HepG2 (cell line): ENCODE results near the gene CSTPP1. TPM values are rescaled to one million over a fixed set of nuclear protein-coding genes. Genes with fewer than 3 reads are reported as not detected.

Source experiments
- CREM ChIP-seq, 2 experiments: sonication (generic) in 1 of 2; formaldehyde crosslinking in 1 of 2; IDR thresholded peaks; 2 replicates each; pipeline versions ENCODE4 v1.4.0 to v1.6.1; 2016 to 2020; ENCODE audit warnings: antibody characterized with exemption in 1 of 2, mild to moderate bottlenecking in 1 of 2, missing genetic modification reagents in 1 of 2
- GABPB1 ChIP-seq: IDR thresholded peaks from 2 replicates; pipeline ENCODE4 v1.6.1; 2016; ENCODE audit warnings: mild to moderate bottlenecking, missing genetic modification reagents, moderate library complexity, missing compliant biosample characterization
- HNRNPK ChIP-seq: fragments of 200-400 bp; formaldehyde crosslinking; IDR thresholded peaks from 2 replicates; pipeline ENCODE4 v1.6.1; 2018; ENCODE audit warnings: low read length, low read depth, moderate library complexity, mild to moderate bottlenecking; ENCODE audit not compliant: poor library complexity, severe bottlenecking
- KLF11 ChIP-seq: IDR thresholded peaks from 2 replicates; pipeline ENCODE4 v1.6.1; 2016; ENCODE audit warnings: missing compliant biosample characterization
- MED1 ChIP-seq: sonication (generic); formaldehyde crosslinking; IDR thresholded peaks from 2 replicates; pipeline ENCODE4 v1.4.0; 2020; ENCODE audit warnings: missing genetic modification reagents
- REPIN1 ChIP-seq: sonication (generic); formaldehyde crosslinking; IDR thresholded peaks from 2 replicates; pipeline ENCODE4 v1.8.0; 2022; ENCODE audit warnings: missing genetic modification reagents, low read depth, mild to moderate bottlenecking, borderline replicate concordance
- TSC22D2 ChIP-seq: sonication (generic); formaldehyde crosslinking; IDR thresholded peaks from 2 replicates; pipeline ENCODE4 v1.5.1; 2020; ENCODE audit warnings: missing genetic modification reagents, mild to moderate bottlenecking, borderline replicate concordance
- ZNF350 ChIP-seq: sonication (generic); formaldehyde crosslinking; IDR thresholded peaks from 2 replicates; pipeline ENCODE4 v1.4.0; 2020; ENCODE audit warnings: mild to moderate bottlenecking, low read depth, missing genetic modification reagents, borderline replicate concordance
- polyA plus RNA-seq, 8 experiments: library from polyadenylated mRNA; depleted of rRNA in 3 of 8; stranded (reverse) in 7 of 8; unstranded in 1 of 8; fragments of >200 nt; fragmentation: Illumina TruSeq in 4 of 8; extraction: Trizol in 4 of 8; gene quantifications; 2 replicates each; pipeline versions ENCODE4 v1.2.1 to v1.2.3, GENCODE V29; 2011 to 2016; ENCODE audit warnings: low read depth in 4 of 8, missing spikeins in 1 of 8, mixed read lengths in 1 of 8; ENCODE audit not compliant: insufficient read depth in 1 of 8
- total RNA-seq, 5 experiments: library from RNA; depleted of rRNA; stranded (reverse); fragments of >200 nt; fragmentation: Illumina TruSeq; extraction: Trizol; gene quantifications; 2 replicates each; pipeline ENCODE4 v1.2.3, GENCODE V29; 2016; ENCODE audit warnings: low read depth in 1 of 5
- TF ChIP-seq, protein P1 (sequence below): sonication (generic); formaldehyde crosslinking; IDR thresholded peaks from 2 replicates; pipeline ENCODE4 v1.4.0; 2020; ENCODE audit warnings: missing genetic modification reagents
- TF ChIP-seq, protein P2 (sequence below): sonication (generic); formaldehyde crosslinking; IDR thresholded peaks from 2 replicates; pipeline ENCODE4; 2020; ENCODE audit warnings: missing genetic modification reagents, mild to moderate bottlenecking, borderline replicate concordance
- TF ChIP-seq, protein P3 (sequence below): sonication (generic); formaldehyde crosslinking; IDR thresholded peaks from 2 replicates; pipeline ENCODE4 v1.4.0; 2020; ENCODE audit warnings: missing genetic modification reagents
- TF ChIP-seq, protein P4 (sequence below), 2 experiments: IDR thresholded peaks; 2 replicates each; pipeline ENCODE4 v1.6.1; 2011 to 2012; ENCODE audit warnings: low read length in 2 of 2, borderline replicate concordance in 1 of 2, low read depth in 1 of 2, mild to moderate bottlenecking in 1 of 2, moderate library complexity in 1 of 2

Gene CSTPP1
- total and polyA plus RNA-seq, 2 of the 13 experiments (the other 11 are each of a cell fraction or from before 2014, with no cell fraction given), result 12.3 to 14.6 TPM

DNA sequence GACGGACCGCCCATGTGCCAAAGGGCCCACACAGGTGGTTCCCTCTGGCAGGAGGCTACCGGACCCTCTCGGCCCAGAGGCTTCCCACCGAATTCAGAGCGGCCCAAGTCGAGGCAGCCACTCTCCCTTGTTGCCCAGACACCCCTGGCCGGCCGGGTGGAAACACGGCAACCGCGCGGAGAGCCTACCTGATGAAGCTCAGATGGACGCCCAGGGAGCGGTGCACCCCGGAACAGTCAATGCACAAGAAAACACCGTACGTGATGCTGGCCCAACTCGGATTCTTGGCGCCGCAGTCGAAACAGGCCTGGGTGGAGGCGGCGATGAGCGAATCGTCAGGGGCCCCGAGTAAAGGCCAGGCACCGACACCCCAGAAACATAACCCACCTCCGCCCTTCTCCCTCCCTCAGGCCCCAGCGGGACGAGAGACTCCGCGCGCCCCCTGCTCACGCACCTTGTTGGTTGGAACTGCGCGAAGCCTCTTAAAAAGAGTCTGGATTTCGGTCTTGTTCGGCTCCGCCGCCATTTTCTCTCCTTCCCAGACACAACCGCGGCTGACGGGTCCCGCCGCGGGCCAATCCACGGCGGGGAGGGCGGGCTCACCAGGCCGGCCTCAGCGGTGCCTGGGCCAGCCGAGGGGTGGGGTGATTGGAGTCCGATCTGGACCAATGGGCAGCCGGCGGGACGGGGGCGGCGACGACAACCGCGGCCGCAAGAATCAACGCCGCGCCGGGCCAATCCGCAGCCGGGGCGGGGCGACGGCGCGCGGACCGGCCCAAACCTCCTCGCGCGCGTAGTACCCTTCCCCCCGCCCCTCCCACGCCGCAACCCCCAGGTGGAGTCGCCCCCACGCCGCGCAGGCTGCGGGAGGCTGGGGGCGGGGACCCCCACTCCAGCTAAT is 240.0 kb downstream of the CSTPP1 start, which contains the start of gene ARFGAP2 (continued):
- TF ChIP-seq, protein P1, sequence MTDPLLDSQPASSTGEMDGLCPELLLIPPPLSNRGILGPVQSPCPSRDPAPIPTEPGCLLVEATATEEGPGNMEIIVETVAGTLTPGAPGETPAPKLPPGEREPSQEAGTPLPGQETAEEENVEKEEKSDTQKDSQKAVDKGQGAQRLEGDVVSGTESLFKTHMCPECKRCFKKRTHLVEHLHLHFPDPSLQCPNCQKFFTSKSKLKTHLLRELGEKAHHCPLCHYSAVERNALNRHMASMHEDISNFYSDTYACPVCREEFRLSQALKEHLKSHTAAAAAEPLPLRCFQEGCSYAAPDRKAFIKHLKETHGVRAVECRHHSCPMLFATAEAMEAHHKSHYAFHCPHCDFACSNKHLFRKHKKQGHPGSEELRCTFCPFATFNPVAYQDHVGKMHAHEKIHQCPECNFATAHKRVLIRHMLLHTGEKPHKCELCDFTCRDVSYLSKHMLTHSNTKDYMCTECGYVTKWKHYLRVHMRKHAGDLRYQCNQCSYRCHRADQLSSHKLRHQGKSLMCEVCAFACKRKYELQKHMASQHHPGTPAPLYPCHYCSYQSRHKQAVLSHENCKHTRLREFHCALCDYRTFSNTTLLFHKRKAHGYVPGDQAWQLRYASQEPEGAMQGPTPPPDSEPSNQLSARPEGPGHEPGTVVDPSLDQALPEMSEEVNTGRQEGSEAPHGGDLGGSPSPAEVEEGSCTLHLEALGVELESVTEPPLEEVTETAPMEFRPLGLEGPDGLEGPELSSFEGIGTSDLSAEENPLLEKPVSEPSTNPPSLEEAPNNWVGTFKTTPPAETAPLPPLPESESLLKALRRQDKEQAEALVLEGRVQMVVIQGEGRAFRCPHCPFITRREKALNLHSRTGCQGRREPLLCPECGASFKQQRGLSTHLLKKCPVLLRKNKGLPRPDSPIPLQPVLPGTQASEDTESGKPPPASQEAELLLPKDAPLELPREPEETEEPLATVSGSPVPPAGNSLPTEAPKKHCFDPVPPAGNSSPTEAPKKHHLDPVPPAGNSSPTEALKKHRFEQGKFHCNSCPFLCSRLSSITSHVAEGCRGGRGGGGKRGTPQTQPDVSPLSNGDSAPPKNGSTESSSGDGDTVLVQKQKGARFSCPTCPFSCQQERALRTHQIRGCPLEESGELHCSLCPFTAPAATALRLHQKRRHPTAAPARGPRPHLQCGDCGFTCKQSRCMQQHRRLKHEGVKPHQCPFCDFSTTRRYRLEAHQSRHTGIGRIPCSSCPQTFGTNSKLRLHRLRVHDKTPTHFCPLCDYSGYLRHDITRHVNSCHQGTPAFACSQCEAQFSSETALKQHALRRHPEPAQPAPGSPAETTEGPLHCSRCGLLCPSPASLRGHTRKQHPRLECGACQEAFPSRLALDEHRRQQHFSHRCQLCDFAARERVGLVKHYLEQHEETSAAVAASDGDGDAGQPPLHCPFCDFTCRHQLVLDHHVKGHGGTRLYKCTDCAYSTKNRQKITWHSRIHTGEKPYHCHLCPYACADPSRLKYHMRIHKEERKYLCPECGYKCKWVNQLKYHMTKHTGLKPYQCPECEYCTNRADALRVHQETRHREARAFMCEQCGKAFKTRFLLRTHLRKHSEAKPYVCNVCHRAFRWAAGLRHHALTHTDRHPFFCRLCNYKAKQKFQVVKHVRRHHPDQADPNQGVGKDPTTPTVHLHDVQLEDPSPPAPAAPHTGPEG, result 0 out of 2 replicates have a peak, but pooled peaks have one; percentile 24
- peak; percentile 32; the same call in 1 of the 2 replicates for TF ChIP-seq MED1 (CRISPR knock-in tag)
- 0 out of 2 replicates have a peak, but pooled peaks have one; percentile 27 for TF ChIP-seq KLF11 (CRISPR knock-in tag)
- TF ChIP-seq, protein P2, sequence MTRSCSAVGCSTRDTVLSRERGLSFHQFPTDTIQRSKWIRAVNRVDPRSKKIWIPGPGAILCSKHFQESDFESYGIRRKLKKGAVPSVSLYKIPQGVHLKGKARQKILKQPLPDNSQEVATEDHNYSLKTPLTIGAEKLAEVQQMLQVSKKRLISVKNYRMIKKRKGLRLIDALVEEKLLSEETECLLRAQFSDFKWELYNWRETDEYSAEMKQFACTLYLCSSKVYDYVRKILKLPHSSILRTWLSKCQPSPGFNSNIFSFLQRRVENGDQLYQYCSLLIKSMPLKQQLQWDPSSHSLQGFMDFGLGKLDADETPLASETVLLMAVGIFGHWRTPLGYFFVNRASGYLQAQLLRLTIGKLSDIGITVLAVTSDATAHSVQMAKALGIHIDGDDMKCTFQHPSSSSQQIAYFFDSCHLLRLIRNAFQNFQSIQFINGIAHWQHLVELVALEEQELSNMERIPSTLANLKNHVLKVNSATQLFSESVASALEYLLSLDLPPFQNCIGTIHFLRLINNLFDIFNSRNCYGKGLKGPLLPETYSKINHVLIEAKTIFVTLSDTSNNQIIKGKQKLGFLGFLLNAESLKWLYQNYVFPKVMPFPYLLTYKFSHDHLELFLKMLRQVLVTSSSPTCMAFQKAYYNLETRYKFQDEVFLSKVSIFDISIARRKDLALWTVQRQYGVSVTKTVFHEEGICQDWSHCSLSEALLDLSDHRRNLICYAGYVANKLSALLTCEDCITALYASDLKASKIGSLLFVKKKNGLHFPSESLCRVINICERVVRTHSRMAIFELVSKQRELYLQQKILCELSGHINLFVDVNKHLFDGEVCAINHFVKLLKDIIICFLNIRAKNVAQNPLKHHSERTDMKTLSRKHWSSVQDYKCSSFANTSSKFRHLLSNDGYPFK (CRISPR knock-in tag), result peak; percentile 31; the same call in 1 of the 2 replicates
- TF ChIP-seq HNRNPK, result peak; percentile 96
- peak; percentile 69 for TF ChIP-seq REPIN1
- peak; percentile 14; the same call in 1 of the 2 replicates for TF ChIP-seq ZNF350
- TF ChIP-seq, protein P3, sequence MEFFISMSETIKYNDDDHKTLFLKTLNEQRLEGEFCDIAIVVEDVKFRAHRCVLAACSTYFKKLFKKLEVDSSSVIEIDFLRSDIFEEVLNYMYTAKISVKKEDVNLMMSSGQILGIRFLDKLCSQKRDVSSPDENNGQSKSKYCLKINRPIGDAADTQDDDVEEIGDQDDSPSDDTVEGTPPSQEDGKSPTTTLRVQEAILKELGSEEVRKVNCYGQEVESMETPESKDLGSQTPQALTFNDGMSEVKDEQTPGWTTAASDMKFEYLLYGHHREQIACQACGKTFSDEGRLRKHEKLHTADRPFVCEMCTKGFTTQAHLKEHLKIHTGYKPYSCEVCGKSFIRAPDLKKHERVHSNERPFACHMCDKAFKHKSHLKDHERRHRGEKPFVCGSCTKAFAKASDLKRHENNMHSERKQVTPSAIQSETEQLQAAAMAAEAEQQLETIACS, result 0 out of 2 replicates have a peak, but pooled peaks have one; percentile 9
- TF ChIP-seq, protein P4, sequence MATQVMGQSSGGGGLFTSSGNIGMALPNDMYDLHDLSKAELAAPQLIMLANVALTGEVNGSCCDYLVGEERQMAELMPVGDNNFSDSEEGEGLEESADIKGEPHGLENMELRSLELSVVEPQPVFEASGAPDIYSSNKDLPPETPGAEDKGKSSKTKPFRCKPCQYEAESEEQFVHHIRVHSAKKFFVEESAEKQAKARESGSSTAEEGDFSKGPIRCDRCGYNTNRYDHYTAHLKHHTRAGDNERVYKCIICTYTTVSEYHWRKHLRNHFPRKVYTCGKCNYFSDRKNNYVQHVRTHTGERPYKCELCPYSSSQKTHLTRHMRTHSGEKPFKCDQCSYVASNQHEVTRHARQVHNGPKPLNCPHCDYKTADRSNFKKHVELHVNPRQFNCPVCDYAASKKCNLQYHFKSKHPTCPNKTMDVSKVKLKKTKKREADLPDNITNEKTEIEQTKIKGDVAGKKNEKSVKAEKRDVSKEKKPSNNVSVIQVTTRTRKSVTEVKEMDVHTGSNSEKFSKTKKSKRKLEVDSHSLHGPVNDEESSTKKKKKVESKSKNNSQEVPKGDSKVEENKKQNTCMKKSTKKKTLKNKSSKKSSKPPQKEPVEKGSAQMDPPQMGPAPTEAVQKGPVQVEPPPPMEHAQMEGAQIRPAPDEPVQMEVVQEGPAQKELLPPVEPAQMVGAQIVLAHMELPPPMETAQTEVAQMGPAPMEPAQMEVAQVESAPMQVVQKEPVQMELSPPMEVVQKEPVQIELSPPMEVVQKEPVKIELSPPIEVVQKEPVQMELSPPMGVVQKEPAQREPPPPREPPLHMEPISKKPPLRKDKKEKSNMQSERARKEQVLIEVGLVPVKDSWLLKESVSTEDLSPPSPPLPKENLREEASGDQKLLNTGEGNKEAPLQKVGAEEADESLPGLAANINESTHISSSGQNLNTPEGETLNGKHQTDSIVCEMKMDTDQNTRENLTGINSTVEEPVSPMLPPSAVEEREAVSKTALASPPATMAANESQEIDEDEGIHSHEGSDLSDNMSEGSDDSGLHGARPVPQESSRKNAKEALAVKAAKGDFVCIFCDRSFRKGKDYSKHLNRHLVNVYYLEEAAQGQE (IDR thresholded peaks at IDR 0.05; ENCODE audit: borderline replicate concordance in 1 of 2, low read depth in 1 of 2, low read length in 2 of 2), result peak in 1 of 2 experiments; percentile 58; a peak in 1 of 4 replicates
- peak; percentile 75 for TF ChIP-seq GABPB1
- TF ChIP-seq TSC22D2 (CRISPR knock-in tag), result peak; percentile 16; the same call in 1 of the 2 replicates
- peak; percentile 34 for TF ChIP-seq CREM (IDR thresholded peaks at IDR 0.05)
- no peak for TF ChIP-seq CREM (CRISPR knock-in tag; IDR thresholded peaks at IDR 0.05)
